Transverse colon (tissue), 4 donors: ENCODE data around the gene BDKRB1.

Source experiments
- CTCF ChIP-seq, 5 experiments: fragments of 200-600 bp in 3 of 5; fragments of 450-650 bp in 2 of 5; sonication (generic) in 3 of 5; IDR thresholded peaks; 1 replicate in 2 of 5; 2 replicates in 3 of 5; pipeline ENCODE4 v1.5.1; 2016 to 2017; ENCODE audit warnings: antibody characterized with exemption in 5 of 5, inconsistent platforms in 3 of 5, mild to moderate bottlenecking in 2 of 5, moderate library complexity in 1 of 5
- POLR2A ChIP-seq: fragments of 450-650 bp; IDR thresholded peaks from one replicate; pipeline ENCODE4 v1.6.1; 2016; ENCODE audit warnings: antibody characterized with exemption, mild to moderate bottlenecking, moderate library complexity
- POLR2AphosphoS5 ChIP-seq, 3 donors: sonication (generic); formaldehyde crosslinking; IDR thresholded peaks; one replicate each; pipeline ENCODE4 v1.6.1; 2016; ENCODE audit warnings: antibody characterized with exemption in 3 of 3

- TF ChIP-seq POLR2A (no peak), CTCF (IDR thresholded peaks at IDR 0.05) (no peak), POLR2AphosphoS5 (IDR thresholded peaks at IDR 0.05) (no peak)
Measured at GRCh38 chr14:96264200-96264553, 8.2 kb downstream of the BDKRB1 start.
